ENCODE data around the gene HS3ST4. TPM values are rescaled to one million over a fixed set of nuclear protein-coding genes. Genes with fewer than 3 reads are reported as not detected.
A peak's percentile ranks its signal among the peaks of the same experiment; 100 is the strongest.

HS3ST4 gene
- total and polyA plus RNA-seq, 2 of the 8 experiments (the other 6 are each of a cell fraction or from before 2014, with no cell fraction given), result 1.9 to 3.3 TPM

- ChIA-PET CTCF (ENCODE audit: partially characterized antibody) (interaction anchor here (0.6 to 2.2 kb wide), 4 partner anchors 13 to 414 kb away, joined by 3 to 13 read pairs (median 3); no protein-coding TSS in a partner anchor), POLR2A (ENCODE audit: partially characterized antibody) (interaction anchor here (1.5 kb wide), 1 partner anchor 434 kb away, joined by 3 read pairs; no protein-coding TSS in a partner anchor)
- Histone ChIP-seq H4K8ac (ENCODE audit: extremely low read depth, insufficient read depth, low read length) (no peak overlapping the region), H2BK20ac (ENCODE audit: low read length) (no peak overlapping the region), H2AFZ (ENCODE audit: low read length) (no peak overlapping the region), H3K56ac (replicated peaks; ENCODE audit: insufficient read length, low read depth, low read length) (no peak overlapping the region), H3K79me2 (ENCODE audit: control insufficient read depth in 1 of 2, insufficient read depth in 2 of 2, low read length in 2 of 2) (no peaks in the 10 kb centered on the region), H2BK15ac (ENCODE audit: low read length) (no peak overlapping the region), H2AK5ac (ENCODE audit: low read depth, low read length) (no peak overlapping the region), H4K91ac (replicated peaks; ENCODE audit: insufficient read length, low read length) (peak overlapping the region; percentile 32), H3K18ac (ENCODE audit: extremely low read depth, low read length) (no peak overlapping the region), H2BK120ac (replicated peaks; ENCODE audit: low read depth, low read length) (no peak overlapping the region), H3K9ac (replicated peaks in 1 of 4; ENCODE audit: extremely low read depth in 1 of 4, low read depth in 3 of 4, low read length in 3 of 4) (peak overlapping the region in 1 of 4 experiments; percentile 34; a peak in 1 of 7 replicates), H3K4me3 (ENCODE audit: extremely low read depth in 1 of 4, insufficient read depth in 2 of 4, low read depth in 3 of 4, low read length in 4 of 4) (peak overlapping the region; percentile 79 to 87 (median 84); a peak in 5 of 8 replicates), H3K4me1 (replicated peaks in 1 of 4; ENCODE audit: control insufficient read depth in 3 of 4, insufficient read depth in 4 of 4, low read length in 3 of 4) (peaks cover 0 to 10% (median 4%) of the 10 kb centered on the region in 4 experiments; a peak in 5 of 7 replicates), H3K4ac (replicated peaks; ENCODE audit: insufficient read length, low read depth, low read length) (no peak overlapping the region), H3K4me2 (ENCODE audit: insufficient read depth in 1 of 2, low read depth in 2 of 2, low read length in 2 of 2) (peak overlapping the region; percentile 83 to 85), H4K20me1 (replicated peaks in 1 of 2; ENCODE audit: control insufficient read depth in 1 of 2, insufficient read depth in 2 of 2, low read length in 2 of 2) (peaks cover 0 to 6% of the 10 kb centered on the region in 2 experiments), H3K9me3 (ENCODE audit: insufficient read depth in 2 of 2, low read depth in 1 of 2, low read length in 1 of 2) (no peaks in the 10 kb centered on the region), H3K23me2 (ENCODE audit: low read depth, low read length) (peaks cover 17% of the 10 kb centered on the region), H3K14ac (ENCODE audit: insufficient read length) (no peak overlapping the region), H3K27me3 (replicated peaks in 1 of 4; ENCODE audit: control insufficient read depth in 3 of 4, extremely low read depth in 1 of 4, insufficient read depth in 3 of 4, low read length in 3 of 4) (peaks cover 3 to 26% (median 18%) of the 10 kb centered on the region in 4 experiments; a peak in 6 of 7 replicates), H3K79me1 (ENCODE audit: low read depth, low read length) (no peaks in the 10 kb centered on the region; the same call in 1 of the 2 replicates), H3K23ac (ENCODE audit: insufficient read length) (no peak overlapping the region), H3K36me3 (ENCODE audit: control insufficient read depth in 2 of 4, insufficient read depth in 4 of 4, low read length in 3 of 4) (no peaks in the 10 kb centered on the region), H3K27ac (ENCODE audit: low read depth, low read length) (no peak overlapping the region), H2BK5ac (ENCODE audit: low read depth, low read length) (no peak overlapping the region), H4K5ac (ENCODE audit: insufficient read length, low read depth, low read length) (no peak overlapping the region), H2BK12ac (ENCODE audit: low read depth, low read length) (no peak overlapping the region)
- TF ChIP-seq RAD21 (IDR thresholded peaks at IDR 0.05 in 1 of 2, conservative IDR thresholded peaks at IDR 0.05 in 1 of 2; ENCODE audit: low read depth in 2 of 2, low read length in 2 of 2), result peak; percentile 10 to 21; a peak in 2 of 4 replicates
- TF ChIP-seq SIX5 (IDR thresholded peaks at IDR 0.05; ENCODE audit: low read depth, low read length), result no peak
- no peak for TF ChIP-seq POLR2AphosphoS5 (IDR thresholded peaks at IDR 0.05; ENCODE audit: low read depth, low read length)
- TF ChIP-seq CTCF (IDR thresholded peaks at IDR 0.05; ENCODE audit: control extremely low read depth in 1 of 3, insufficient read depth in 1 of 3, low read depth in 1 of 3, low read length in 3 of 3), result peak in 2 of 3 experiments; percentile 5 to 18; a peak in 2 of 4 replicates
- FAIRE-seq (no peak), DNase-seq (ENCODE audit: low read depth in 1 of 2, low spot score in 2 of 2) (no peak)
- 40% methylated on average over 6 of the region's 6 CpGs; no CpG with 5 or more reads in 1 of the 2 experiments for WGBS, 2 experiments (ENCODE audit: extremely low coverage in 1 of 2, insufficient coverage in 1 of 2, insufficient read length in 1 of 2, insufficient replicate concordance in 2 of 2, low coverage in 1 of 2, low lambda C conversion rate in 2 of 2, missing lambda C conversion rate in 1 of 2)
Observed at GRCh38 chr16:25690552-25691143, 1.1 kb upstream of the HS3ST4 start.
